Hepatocyte (in vitro differentiated cells): Measurements from ENCODE around the gene SCFD1. TPM values are rescaled to one million over a fixed set of nuclear protein-coding genes. Genes with fewer than 3 reads are reported as not detected.
"Not testable (repeated sequence)": the region's sequence is repeated elsewhere in the genome, so short reads cannot be mapped to it uniquely, and the experiment has no call there.

ENCODE experiments used
- DNase-seq: peaks from one replicate; pipeline ENCODE4 v3.0.0-alpha.2; 2016; ENCODE audit warnings: low spot score
- H2AFZ ChIP-seq: fragments of 200-600 bp; sonication (generic); 2 replicates; pipeline ENCODE4 v1.6.0; 2016; ENCODE audit warnings: antibody characterized with exemption, mild to moderate bottlenecking
- H3K27ac ChIP-seq: fragments of 200-600 bp; sonication (generic); 2 replicates; pipeline ENCODE4 v1.5.1; 2016; ENCODE audit warnings: mild to moderate bottlenecking
- H3K27me3 ChIP-seq: fragments of 200-600 bp; sonication (generic); 2 replicates; pipeline ENCODE4 v1.6.1; 2016
- H3K36me3 ChIP-seq: fragments of 200-600 bp; sonication (generic); replicated peaks from 2 replicates; pipeline ENCODE4 v1.5.1; 2016; ENCODE audit warnings: low read depth; ENCODE audit not compliant: insufficient read depth
- H3K4me1 ChIP-seq: fragments of 200-600 bp; sonication (generic); 2 replicates; pipeline ENCODE4 v1.5.1; 2016; ENCODE audit warnings: mild to moderate bottlenecking, moderate library complexity; ENCODE audit not compliant: insufficient read depth
- H3K4me2 ChIP-seq: fragments of 200-600 bp; sonication (generic); 2 replicates; pipeline ENCODE4 v1.6.0; 2016
- H3K4me3 ChIP-seq: fragments of 200-600 bp; sonication (generic); 2 replicates; pipeline ENCODE4 v1.5.1; 2016; ENCODE audit warnings: mild to moderate bottlenecking
- H3K79me2 ChIP-seq: fragments of 200-600 bp; sonication (generic); 2 replicates; pipeline ENCODE4 v1.6.0; 2017; ENCODE audit warnings: mild to moderate bottlenecking
- H3K9me2 ChIP-seq: fragments of 200-600 bp; sonication (generic); replicated peaks from 2 replicates; pipeline ENCODE4 v1.6.0; 2017; ENCODE audit warnings: mild to moderate bottlenecking; ENCODE audit not compliant: insufficient read depth
- H3K9me3 ChIP-seq: fragments of 200-600 bp; sonication (generic); 2 replicates; pipeline ENCODE4 v1.5.1; 2016; ENCODE audit warnings: low read depth, mild to moderate bottlenecking
- H4K20me1 ChIP-seq: fragments of 200-600 bp; sonication (generic); 2 replicates; pipeline ENCODE4 v1.6.0; 2016; ENCODE audit warnings: mild to moderate bottlenecking; ENCODE audit not compliant: insufficient read depth, poor library complexity, severe bottlenecking
- EZH2 ChIP-seq: fragments of 200-600 bp; sonication (generic); IDR thresholded peaks from 2 replicates; pipeline ENCODE4 v1.6.1; 2016; ENCODE audit warnings: antibody characterized with exemption, mild to moderate bottlenecking, borderline replicate concordance
- EZH2phosphoT487 ChIP-seq: fragments of 200-600 bp; sonication (generic); IDR thresholded peaks from one replicate; pipeline ENCODE4 v1.6.1; 2018; ENCODE audit warnings: antibody characterized with exemption, mild to moderate bottlenecking, low read depth, moderate library complexity; ENCODE audit not compliant: unreplicated experiment, severe bottlenecking
- WGBS: methylation state at CpG from one replicate; pipeline ENCODE4 v1.1.6; 2016; ENCODE audit warnings: low lambda C conversion rate; ENCODE audit errors: missing lambda C conversion rate; 5-methylcytosine and 5-hydroxymethylcytosine counted together
- polyA plus RNA-seq: library from polyadenylated mRNA; unstranded; fragments of >200 nt; fragmentation: Nextera tagmentation; extraction: Ambion mirVana; gene quantifications from 2 replicates; pipeline ENCODE4 v1.2.1, GENCODE V29; 2016
- total RNA-seq: library from RNA; depleted of rRNA; stranded (reverse); fragments of >200 nt; gene quantifications from 2 replicates; pipeline ENCODE4 v1.2.3, GENCODE V29; 2014
- TF ChIP-seq, protein P1 (sequence below): fragments of 200-600 bp; sonication (generic); IDR thresholded peaks from 2 replicates; pipeline ENCODE4 v1.5.1; 2016; ENCODE audit warnings: antibody characterized with exemption, mild to moderate bottlenecking; ENCODE audit not compliant: poor library complexity

SCFD1 gene
- total and polyA plus RNA-seq, 2 experiments from 2014 or later, result 68.9 to 101 TPM

DNA sequence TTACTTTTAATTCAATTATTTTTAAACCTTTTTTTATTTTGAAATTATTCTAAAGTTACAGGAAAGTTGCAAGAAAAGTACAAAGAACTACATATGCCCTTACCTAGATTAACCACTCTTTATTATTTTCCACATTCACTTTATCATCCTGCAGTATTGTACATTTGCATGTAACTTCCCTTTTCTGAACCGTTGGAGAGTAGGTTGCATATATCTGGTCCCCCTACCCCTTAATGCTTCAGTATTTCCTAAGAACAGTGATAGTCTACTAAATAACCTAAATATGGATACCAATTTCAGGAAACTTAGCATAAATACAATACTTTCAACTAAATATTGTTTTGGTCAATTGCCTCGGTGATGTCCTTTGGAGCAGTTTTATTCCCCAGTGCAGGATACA is 48.2 kb upstream of the SCFD1 start:
- no peaks in the 10 kb centered on the region for H3K36me3 ChIP-seq
- H3K4me1 ChIP-seq, result peaks cover 11% of the 10 kb centered on the region
- no peak for DNase-seq
- no peak overlapping the region for H2AFZ ChIP-seq
- no peak overlapping the region for H3K4me2 ChIP-seq
- H3K27ac ChIP-seq, result no peak overlapping the region
- H4K20me1 ChIP-seq, result peaks cover 4% of the 10 kb centered on the region
- H3K79me2 ChIP-seq, result peaks cover 100% of the 10 kb centered on the region
- H3K9me2 ChIP-seq, result no peaks in the 10 kb centered on the region
- H3K27me3 ChIP-seq, result no peaks in the 10 kb centered on the region
- no peak overlapping the region for H3K4me3 ChIP-seq
- H3K9me3 ChIP-seq, result no peaks in the 10 kb centered on the region
- TF ChIP-seq EZH2, result no peak
- no peak for TF ChIP-seq EZH2phosphoT487
- TF ChIP-seq, protein P1, sequence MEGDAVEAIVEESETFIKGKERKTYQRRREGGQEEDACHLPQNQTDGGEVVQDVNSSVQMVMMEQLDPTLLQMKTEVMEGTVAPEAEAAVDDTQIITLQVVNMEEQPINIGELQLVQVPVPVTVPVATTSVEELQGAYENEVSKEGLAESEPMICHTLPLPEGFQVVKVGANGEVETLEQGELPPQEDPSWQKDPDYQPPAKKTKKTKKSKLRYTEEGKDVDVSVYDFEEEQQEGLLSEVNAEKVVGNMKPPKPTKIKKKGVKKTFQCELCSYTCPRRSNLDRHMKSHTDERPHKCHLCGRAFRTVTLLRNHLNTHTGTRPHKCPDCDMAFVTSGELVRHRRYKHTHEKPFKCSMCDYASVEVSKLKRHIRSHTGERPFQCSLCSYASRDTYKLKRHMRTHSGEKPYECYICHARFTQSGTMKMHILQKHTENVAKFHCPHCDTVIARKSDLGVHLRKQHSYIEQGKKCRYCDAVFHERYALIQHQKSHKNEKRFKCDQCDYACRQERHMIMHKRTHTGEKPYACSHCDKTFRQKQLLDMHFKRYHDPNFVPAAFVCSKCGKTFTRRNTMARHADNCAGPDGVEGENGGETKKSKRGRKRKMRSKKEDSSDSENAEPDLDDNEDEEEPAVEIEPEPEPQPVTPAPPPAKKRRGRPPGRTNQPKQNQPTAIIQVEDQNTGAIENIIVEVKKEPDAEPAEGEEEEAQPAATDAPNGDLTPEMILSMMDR, result no peak
- 84% methylated on average over 2 of the region's 2 CpGs for WGBS

DNA sequence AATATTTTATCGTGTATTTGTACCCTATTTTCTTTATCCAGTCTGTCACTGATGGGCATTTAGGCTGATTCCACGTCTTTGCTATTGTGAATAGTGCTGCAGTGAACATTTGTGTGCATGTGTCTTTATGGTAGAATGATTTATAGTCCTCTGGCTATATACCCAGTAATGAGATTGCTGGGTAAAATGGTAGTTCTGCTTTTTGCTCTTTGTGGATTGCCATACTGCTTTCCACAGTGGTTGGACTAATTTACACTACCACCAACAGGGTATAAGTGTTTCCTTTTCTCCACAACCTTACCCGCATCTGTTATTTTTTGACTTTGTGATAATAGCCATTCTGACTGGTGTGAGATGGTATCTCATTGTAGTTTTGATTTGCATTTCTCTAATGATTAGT is 47.3 kb upstream of the SCFD1 start:
- H3K36me3 ChIP-seq, H3K4me2 ChIP-seq, H3K9me2 ChIP-seq, H2AFZ ChIP-seq, H3K27ac ChIP-seq, DNase-seq, H3K9me3 ChIP-seq, H3K4me1 ChIP-seq, H3K4me3 ChIP-seq, H3K27me3 ChIP-seq: not testable (repeated sequence)
- 97% methylated on average over 3 of the region's 3 CpGs for WGBS
- peaks cover 100% of the 10 kb centered on the region for H3K79me2 ChIP-seq
- peaks cover 10% of the 10 kb centered on the region for H4K20me1 ChIP-seq

DNA sequence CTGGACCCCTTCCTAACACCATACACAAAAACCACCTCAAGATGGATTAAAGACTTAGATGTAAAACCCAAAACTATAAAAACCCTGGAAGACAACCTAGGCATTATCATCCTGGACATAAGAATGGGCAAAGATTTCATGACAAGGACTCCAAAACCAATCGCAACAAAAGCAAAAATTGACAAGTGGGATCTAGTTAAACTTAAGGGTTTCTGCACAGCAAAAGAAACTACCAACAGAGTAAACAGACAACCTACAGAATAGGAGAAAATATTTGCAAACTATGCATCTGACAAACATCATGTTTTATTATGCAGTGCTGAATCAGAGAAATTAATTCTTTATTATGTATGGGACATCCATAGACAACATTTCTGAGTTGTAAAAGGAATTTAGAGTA is 45.8 kb upstream of the SCFD1 start:
- not testable (repeated sequence) for H3K4me2 ChIP-seq, H3K27me3 ChIP-seq, H3K4me3 ChIP-seq, H3K27ac ChIP-seq, DNase-seq, H3K9me3 ChIP-seq, H3K36me3 ChIP-seq, H2AFZ ChIP-seq, H3K9me2 ChIP-seq, H3K4me1 ChIP-seq
- H3K79me2 ChIP-seq, result peaks cover 100% of the 10 kb centered on the region
- WGBS, result 100% methylated on average over 1 of the region's 1 CpG
- peaks cover 10% of the 10 kb centered on the region for H4K20me1 ChIP-seq

DNA sequence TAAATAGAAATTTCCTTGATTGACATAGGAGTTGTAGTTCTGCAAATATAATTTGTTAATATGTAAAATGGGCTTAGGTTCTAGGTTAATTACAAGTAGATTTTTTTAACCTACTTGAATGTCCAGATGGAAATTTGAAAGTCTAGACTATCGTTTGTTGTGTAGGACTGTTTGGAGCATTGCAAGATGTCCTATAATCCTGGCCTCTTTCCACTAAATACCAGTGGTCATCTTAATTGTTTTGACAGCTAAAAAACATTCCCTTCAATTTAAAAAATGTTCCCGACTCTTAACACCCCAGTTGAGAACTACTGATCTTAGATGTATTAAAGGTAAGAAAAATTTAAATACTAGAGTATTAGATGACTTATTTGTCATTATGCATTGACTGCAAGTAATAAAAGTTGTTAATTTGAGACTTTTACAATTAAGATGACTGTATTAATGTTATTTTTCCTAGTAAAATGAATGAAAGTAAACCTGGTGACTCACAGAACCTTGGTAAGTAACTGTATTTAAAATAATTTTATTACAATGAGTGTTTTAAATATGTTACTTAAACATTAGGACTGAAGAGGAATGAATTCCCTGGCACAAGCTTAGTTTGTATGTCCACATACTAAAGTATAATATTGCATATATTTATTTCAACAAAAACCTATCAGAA is 41.4 kb upstream of the SCFD1 start:
- H2AFZ ChIP-seq, result no peak overlapping the region
- no peaks in the 10 kb centered on the region for H3K27me3 ChIP-seq
- no peak overlapping the region for H3K4me2 ChIP-seq
- peaks cover 7% of the 10 kb centered on the region for H4K20me1 ChIP-seq
- WGBS, result 91% methylated on average over 2 of the region's 2 CpGs
- H3K9me3 ChIP-seq, result no peaks in the 10 kb centered on the region
- no peaks in the 10 kb centered on the region for H3K9me2 ChIP-seq
- peaks cover 96% of the 10 kb centered on the region for H3K79me2 ChIP-seq
- no peak for TF ChIP-seq EZH2phosphoT487
- TF ChIP-seq EZH2, result no peak
- TF ChIP-seq, protein P1, result no peak
- no peak overlapping the region for H3K27ac ChIP-seq
- H3K4me1 ChIP-seq, result peaks cover 5% of the 10 kb centered on the region
- H3K4me3 ChIP-seq, result no peak overlapping the region
- no peaks in the 10 kb centered on the region for H3K36me3 ChIP-seq
- no peak for DNase-seq
